IPS DF 6.9 (cell line): ENCODE measurements around the gene UBE2QL1.

Source experiments
- DNase-seq: peaks from one replicate; pipeline ENCODE4 v3.0.0-alpha.2; 2013; ENCODE audit warnings: low read depth, low spot score
- H3K27ac ChIP-seq: one replicate; pipeline ENCODE4 v1.5.1; 2013; ENCODE audit warnings: low read length, control low read depth
- H3K27me3 ChIP-seq: 2 replicates; pipeline ENCODE4 v1.6.1; 2013; ENCODE audit warnings: mild to moderate bottlenecking, low read length; ENCODE audit not compliant: control insufficient read depth, insufficient read depth
- H3K36me3 ChIP-seq: 2 replicates; pipeline ENCODE4 v1.6.1; 2013; ENCODE audit warnings: low read length; ENCODE audit not compliant: control insufficient read depth, insufficient read depth
- H3K4me1 ChIP-seq: 2 replicates; pipeline ENCODE4 v1.6.1; 2013; ENCODE audit warnings: low read length; ENCODE audit not compliant: control insufficient read depth, insufficient read depth
- H3K4me3 ChIP-seq: 2 replicates; pipeline ENCODE4 v1.5.1; 2013; ENCODE audit warnings: mild to moderate bottlenecking, low read length
- H3K9me3 ChIP-seq: 2 replicates; pipeline ENCODE4 v1.6.1; 2013; ENCODE audit warnings: low read length, inconsistent platforms; ENCODE audit not compliant: control insufficient read depth, insufficient read depth
- WGBS: extraction: QIAGEN DNeasy Blood & Tissue Kit; methylation state at CpG from one replicate; pipeline ENCODE4 v1.1.7; 2013; ENCODE audit warnings: mixed read lengths, missing lambda C conversion rate; ENCODE audit not compliant: insufficient read length, insufficient coverage; 5-methylcytosine and 5-hydroxymethylcytosine counted together

The UBE2QL1 gene

GRCh38 chr5:6465831-6466790, 17.5 kb downstream of the UBE2QL1 start:
- WGBS, result no CpG with 5 or more reads among the region's 28 CpGs
- Histone ChIP-seq H3K36me3 (no peaks in the 10 kb centered on the region; the same call in 1 of the 2 replicates), H3K4me1 (peaks cover 3% of the 10 kb centered on the region), H3K27me3 (no peaks in the 10 kb centered on the region), H3K9me3 (no peaks in the 10 kb centered on the region), H3K4me3 (no peak overlapping the region), H3K27ac (no peak overlapping the region)
- no peak for DNase-seq

- no peaks in the 10 kb centered on the region for H3K27me3 ChIP-seq
- DNase-seq, result no peak
- peaks cover 3% of the 10 kb centered on the region for H3K4me1 ChIP-seq
These were observed 18.4 kb downstream of the UBE2QL1 start for GRCh38 chr5:6466975-6467567.

GRCh38 chr5:6467591-6467990, 18.9 kb downstream of the UBE2QL1 start:
- DNase-seq, result no peak
- no peaks in the 10 kb centered on the region; the same call in 1 of the 2 replicates for H3K36me3 ChIP-seq
- H3K9me3 ChIP-seq, result no peaks in the 10 kb centered on the region

More at GRCh38 chr5:6466975-6467567, 18.4 kb downstream of the UBE2QL1 start:
- no CpG with 5 or more reads among the region's 5 CpGs for WGBS
- no peak overlapping the region for H3K4me3 ChIP-seq
- no peak overlapping the region for H3K27ac ChIP-seq
- no peaks in the 10 kb centered on the region for H3K9me3 ChIP-seq
- H3K36me3 ChIP-seq, result no peaks in the 10 kb centered on the region; the same call in 1 of the 2 replicates

GRCh38 chr5:6468104-6468503, 19.4 kb downstream of the UBE2QL1 start:
- WGBS, result no CpG with 5 or more reads among the region's 11 CpGs
- Histone ChIP-seq H3K27ac (no peak overlapping the region), H3K4me3 (no peak overlapping the region), H3K36me3 (no peaks in the 10 kb centered on the region; the same call in 1 of the 2 replicates), H3K4me1 (peaks cover 3% of the 10 kb centered on the region), H3K9me3 (no peaks in the 10 kb centered on the region), H3K27me3 (no peaks in the 10 kb centered on the region)
- no peak for DNase-seq

More at GRCh38 chr5:6467591-6467990, 18.9 kb downstream of the UBE2QL1 start:
- H3K4me3 ChIP-seq, result no peak overlapping the region
- WGBS, result no CpG with 5 or more reads among the region's 10 CpGs
- no peaks in the 10 kb centered on the region for H3K27me3 ChIP-seq
- no peak overlapping the region for H3K27ac ChIP-seq
- peaks cover 3% of the 10 kb centered on the region for H3K4me1 ChIP-seq

- no peak for DNase-seq
- no peak overlapping the region for H3K27ac ChIP-seq
- no peaks in the 10 kb centered on the region for H3K9me3 ChIP-seq
- no peaks in the 10 kb centered on the region for H3K27me3 ChIP-seq
- no peaks in the 10 kb centered on the region; the same call in 1 of the 2 replicates for H3K36me3 ChIP-seq
- no CpG with 5 or more reads among the region's 8 CpGs for WGBS
- H3K4me3 ChIP-seq, result no peak overlapping the region
- H3K4me1 ChIP-seq, result peaks cover 3% of the 10 kb centered on the region
These were observed 20.2 kb downstream of the UBE2QL1 start for GRCh38 chr5:6468870-6469269.

GRCh38 chr5:6469836-6470235, 21.2 kb downstream of the UBE2QL1 start:
- no CpG with 5 or more reads among the region's 11 CpGs for WGBS
- H3K36me3 ChIP-seq, result no peaks in the 10 kb centered on the region; the same call in 1 of the 2 replicates
- DNase-seq, result no peak
- no peak overlapping the region for H3K27ac ChIP-seq
- no peaks in the 10 kb centered on the region for H3K27me3 ChIP-seq
- peaks cover 3% of the 10 kb centered on the region for H3K4me1 ChIP-seq
- H3K9me3 ChIP-seq, result no peaks in the 10 kb centered on the region
- no peak overlapping the region for H3K4me3 ChIP-seq

- Histone ChIP-seq H3K27me3 (no peaks in the 10 kb centered on the region), H3K27ac (no peak overlapping the region), H3K9me3 (no peaks in the 10 kb centered on the region), H3K4me3 (no peak overlapping the region), H3K4me1 (peaks cover 3% of the 10 kb centered on the region), H3K36me3 (no peaks in the 10 kb centered on the region; the same call in 1 of the 2 replicates)
- no peak for DNase-seq
- no CpG with 5 or more reads among the region's 4 CpGs for WGBS
These were observed 22.0 kb downstream of the UBE2QL1 start for GRCh38 chr5:6470672-6471071.

- no peaks in the 10 kb centered on the region for H3K9me3 ChIP-seq
- peaks cover 3% of the 10 kb centered on the region for H3K4me1 ChIP-seq
- DNase-seq, result no peak
- WGBS, result no CpG with 5 or more reads among the region's 1 CpG
- no peak overlapping the region for H3K27ac ChIP-seq
- no peaks in the 10 kb centered on the region; the same call in 1 of the 2 replicates for H3K36me3 ChIP-seq
- no peaks in the 10 kb centered on the region for H3K27me3 ChIP-seq
- no peak overlapping the region for H3K4me3 ChIP-seq
These were observed 22.6 kb downstream of the UBE2QL1 start for GRCh38 chr5:6471252-6471651.

GRCh38 chr5:6472792-6473191, 24.1 kb downstream of the UBE2QL1 start:
- no CpG with 5 or more reads among the region's 5 CpGs for WGBS
- Histone ChIP-seq H3K4me3 (no peak overlapping the region), H3K36me3 (no peaks in the 10 kb centered on the region; the same call in 1 of the 2 replicates), H3K4me1 (peaks cover 3% of the 10 kb centered on the region), H3K9me3 (no peaks in the 10 kb centered on the region), H3K27me3 (no peaks in the 10 kb centered on the region), H3K27ac (no peak overlapping the region)
- no peak for DNase-seq

- no CpG with 5 or more reads among the region's 6 CpGs for WGBS
- no peaks in the 10 kb centered on the region for H3K27me3 ChIP-seq
These were observed 24.6 kb downstream of the UBE2QL1 start for GRCh38 chr5:6473284-6473683.

More at GRCh38 chr5:6473284-6473683, 24.6 kb downstream of the UBE2QL1 start:
- H3K27ac ChIP-seq, result no peak overlapping the region
- no peak for DNase-seq
- no peak overlapping the region for H3K4me3 ChIP-seq
- H3K36me3 ChIP-seq, result no peaks in the 10 kb centered on the region
- no peaks in the 10 kb centered on the region for H3K9me3 ChIP-seq
- H3K4me1 ChIP-seq, result peaks cover under 1% of the 10 kb centered on the region; the same call in 1 of the 2 replicates
